WTC11 (cell line): ENCODE data around the gene COG8. TPM values are rescaled to one million over a fixed set of nuclear protein-coding genes. Genes with fewer than 3 reads are reported as not detected.

Source experiments
- ATAC-seq: fragments of 200-7000 bp; cut with Tn5 transposase; 2 replicates; pipeline ENCODE4 v1.10.0; 2021; ENCODE audit warnings: mild to moderate bottlenecking, moderate library complexity
- CTCF ChIA-PET: fragments of 300-600 bp; sonication (Branson Sonifier 250); formaldehyde crosslinking; loops from one replicate; lab custom pipeline; 2021; ENCODE audit warnings: antibody characterized with exemption; lab: Charles Lee
- POLR2A ChIA-PET: fragments of 350-600 bp; sonication (Branson Sonifier 250); formaldehyde crosslinking; loops from one replicate; lab custom pipeline; 2021; ENCODE audit warnings: antibody characterized with exemption; lab: Charles Lee
- DNase-seq: peaks from one replicate; pipeline ENCODE4 v3.0.0; 2021; ENCODE audit warnings: low spot score
- H3K27ac Mint-ChIP-seq: 2 replicates; pipeline ENCODE4 v1.8.0; 2021; ENCODE audit warnings: mixed read lengths
- H3K27me3 Mint-ChIP-seq: 2 replicates; pipeline ENCODE4 v1.8.0; 2021; ENCODE audit warnings: low read depth, mild to moderate bottlenecking, moderate library complexity, mixed read lengths
- H3K36me3 Mint-ChIP-seq: 2 replicates; pipeline ENCODE4 v1.8.0; 2021; ENCODE audit warnings: mixed read lengths
- H3K4me1 Mint-ChIP-seq: 2 replicates; pipeline ENCODE4 v1.8.0; 2022; ENCODE audit warnings: mixed read lengths
- H3K4me3 Mint-ChIP-seq: 2 replicates; pipeline ENCODE4 v1.8.0; 2021; ENCODE audit warnings: mild to moderate bottlenecking, moderate library complexity, mixed read lengths
- H3K9me3 Mint-ChIP-seq: 2 replicates; pipeline ENCODE4 v1.8.0; 2021; ENCODE audit warnings: mixed read lengths
- CBFB ChIP-seq: sonication (generic); formaldehyde crosslinking; IDR thresholded peaks from 2 replicates; pipeline ENCODE4 v1.8.1; 2022; ENCODE audit warnings: mild to moderate bottlenecking, low read depth, missing genetic modification reagents
- CREB1 ChIP-seq: sonication (generic); formaldehyde crosslinking; IDR thresholded peaks from 2 replicates; pipeline ENCODE4 v1.8.0; 2023; ENCODE audit warnings: mild to moderate bottlenecking, missing genetic modification reagents
- EMX1 ChIP-seq: fragments of 250-450 bp; sonication (Bioruptor Pico); IDR thresholded peaks from 2 replicates; pipeline ENCODE4 v1.8.0; 2021; ENCODE audit warnings: mild to moderate bottlenecking
- FOXJ3 ChIP-seq: sonication (generic); formaldehyde crosslinking; IDR thresholded peaks from 2 replicates; pipeline ENCODE4 v1.9.0; 2021; ENCODE audit warnings: missing genetic modification reagents, mild to moderate bottlenecking, borderline replicate concordance
- GABPB1 ChIP-seq: sonication (generic); formaldehyde crosslinking; IDR thresholded peaks from 2 replicates; pipeline ENCODE4 v1.8.1; 2023; ENCODE audit warnings: mild to moderate bottlenecking, missing genetic modification reagents
- KAT7 ChIP-seq: sonication (generic); formaldehyde crosslinking; IDR thresholded peaks from 2 replicates; pipeline ENCODE4 v1.8.1; 2023; ENCODE audit warnings: missing genetic modification reagents, mild to moderate bottlenecking, borderline replicate concordance
- MXD4 ChIP-seq: fragments of 250-450 bp; sonication (Bioruptor Pico); IDR thresholded peaks from 2 replicates; pipeline ENCODE4 v1.8.0; 2021; ENCODE audit warnings: mild to moderate bottlenecking, moderate library complexity, borderline replicate concordance
- SP1 ChIP-seq: sonication (generic); formaldehyde crosslinking; conservative IDR thresholded peaks from 2 replicates; pipeline ENCODE4 v1.8.1; 2022; ENCODE audit warnings: missing genetic modification reagents
- ZNF121 ChIP-seq: sonication (generic); formaldehyde crosslinking; IDR thresholded peaks from 2 replicates; pipeline ENCODE4 v1.8.0; 2023; ENCODE audit warnings: missing genetic modification reagents
- ZNF219 ChIP-seq: sonication (generic); formaldehyde crosslinking; IDR thresholded peaks from 2 replicates; pipeline ENCODE4 v1.8.0; 2023; ENCODE audit warnings: missing genetic modification reagents, mild to moderate bottlenecking, borderline replicate concordance
- ZNF671 ChIP-seq: fragments of 250-450 bp; sonication (Bioruptor Pico); IDR thresholded peaks from 2 replicates; pipeline ENCODE4 v1.8.0; 2021; ENCODE audit warnings: mild to moderate bottlenecking
- total RNA-seq: library from RNA; stranded (reverse); gene quantifications from 3 replicates; pipeline ENCODE4 v1.2.3, GENCODE V29; 2021
- TF ChIP-seq, protein P1 (sequence below): sonication (generic); formaldehyde crosslinking; IDR thresholded peaks from 2 replicates; pipeline ENCODE4 v1.8.1; 2022; ENCODE audit warnings: mild to moderate bottlenecking, moderate library complexity, missing genetic modification reagents
- TF ChIP-seq, protein P2 (sequence below): fragments of 200-600 bp; IDR thresholded peaks from 2 replicates; pipeline ENCODE4 v1.8.0; 2022; ENCODE audit warnings: antibody characterized with exemption
- TF ChIP-seq, protein P3 (sequence below): sonication (generic); formaldehyde crosslinking; conservative IDR thresholded peaks from 2 replicates; pipeline ENCODE4 v1.8.1; 2022; ENCODE audit warnings: mild to moderate bottlenecking, missing genetic modification reagents
- TF ChIP-seq, protein P4 (sequence below): sonication (generic); formaldehyde crosslinking; IDR thresholded peaks from 2 replicates; pipeline ENCODE4 v1.8.1; 2023; ENCODE audit warnings: mild to moderate bottlenecking, missing genetic modification reagents
- TF ChIP-seq, protein P5 (sequence below): sonication (generic); formaldehyde crosslinking; IDR thresholded peaks from 2 replicates; pipeline ENCODE4 v1.8.1; 2023; ENCODE audit warnings: mild to moderate bottlenecking, missing genetic modification reagents, moderate library complexity
- TF ChIP-seq, protein P6 (sequence below): fragments of 250-450 bp; sonication (Bioruptor Pico); IDR thresholded peaks from 2 replicates; pipeline ENCODE4 v1.9.0; 2021; ENCODE audit warnings: mild to moderate bottlenecking

Gene COG8
- total RNA-seq, 1 experiment from 2014 or later, result 56.5 TPM

DNA sequence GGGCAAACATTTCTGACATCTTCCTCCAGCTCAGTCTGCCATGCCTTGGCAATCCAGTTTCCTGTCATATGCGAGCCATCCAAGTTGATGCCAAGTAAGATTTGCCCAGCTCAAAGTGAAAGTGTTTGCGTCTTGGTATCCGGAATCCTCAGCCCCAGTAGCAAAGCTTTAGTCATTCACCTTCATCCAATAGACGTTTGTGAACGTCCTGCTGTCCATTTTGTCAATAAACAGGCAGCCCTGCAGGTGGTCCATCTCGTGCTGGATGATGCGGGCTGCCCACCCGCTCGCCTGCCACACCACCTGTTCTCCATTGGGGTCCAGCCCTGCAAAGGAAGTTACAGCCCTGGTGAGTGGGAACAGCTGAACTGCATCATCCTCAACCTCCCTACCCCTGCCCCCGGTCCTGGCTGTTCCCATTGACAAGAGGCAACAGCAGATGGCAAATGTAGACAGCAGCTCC, 10.5 kb downstream of the COG8 start:
- no peaks in the 10 kb centered on the region for H3K27me3 Mint-ChIP-seq
- peak overlapping the region; percentile 41; the same call in 1 of the 2 replicates for H3K27ac Mint-ChIP-seq
- H3K9me3 Mint-ChIP-seq, result no peaks in the 10 kb centered on the region
- ChIA-PET POLR2A (interaction anchor here (0.5 to 1.2 kb wide), 4 partner anchors 11 to 959 kb away, joined by 3 to 4 read pairs (median 3); partner anchors contain the start of genes COG8 and NIP7), CTCF (interaction anchor here (0.9 kb wide), 1 partner anchor 10 kb away, joined by 3 read pairs; no protein-coding TSS in a partner anchor)
- no peak for DNase-seq
- ATAC-seq, result no peak
- peak overlapping the region; percentile 85 for H3K4me3 Mint-ChIP-seq
- H3K36me3 Mint-ChIP-seq, result peaks cover 54% of the 10 kb centered on the region
- TF ChIP-seq KAT7 (0 out of 2 replicates have a peak, but pooled peaks have one; percentile 57), MXD4 (no peak)
- H3K4me1 Mint-ChIP-seq, result peaks cover 22% of the 10 kb centered on the region

DNA sequence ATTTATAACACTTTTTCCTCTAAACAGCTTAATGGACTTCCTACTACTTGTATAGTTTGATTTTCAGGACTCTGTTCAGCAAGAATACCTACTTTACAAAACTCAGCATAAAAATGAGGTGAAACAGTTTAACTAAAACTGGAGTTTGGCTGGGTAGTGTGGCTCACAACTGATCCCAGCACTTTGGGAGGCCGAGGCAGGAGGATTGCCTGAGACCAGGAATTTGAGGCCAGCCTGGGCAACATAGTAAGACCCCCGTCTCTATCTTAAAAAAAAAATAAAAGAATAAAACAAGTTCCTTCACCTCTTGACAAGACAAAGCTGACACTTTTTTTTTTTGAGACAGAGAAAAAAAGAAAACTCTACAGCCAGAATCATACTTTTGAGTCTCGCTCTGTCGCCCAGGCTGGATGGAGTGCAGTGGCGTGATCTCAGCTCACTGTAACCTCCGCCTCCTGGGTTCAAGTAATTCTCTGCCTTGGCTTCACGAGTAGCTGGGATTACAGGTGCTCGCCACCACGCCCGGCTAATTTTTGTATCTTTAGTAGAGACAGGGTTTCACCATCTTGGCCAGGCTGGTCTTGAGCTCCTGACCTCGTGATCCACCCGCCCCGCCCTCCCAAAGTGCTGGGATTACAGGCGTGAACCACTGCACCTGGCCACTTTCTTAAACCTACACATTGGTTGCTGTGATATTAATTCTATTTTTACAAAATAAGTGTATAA, 11.6 kb downstream of the COG8 start:
- Mint-ChIP-seq H3K9me3 (no peaks in the 10 kb centered on the region), H3K27me3 (no peaks in the 10 kb centered on the region)
- no peak for TF ChIP-seq FOXJ3
- no peak for TF ChIP-seq ZNF219
- TF ChIP-seq SP1, result no peak
- peak; percentile 42; the same call in 1 of the 2 replicates for TF ChIP-seq ZNF121 (CRISPR knock-in tag)
- TF ChIP-seq, all 79 proteins: peak for 1
- no peak for ATAC-seq
- Mint-ChIP-seq H3K4me3 (peak overlapping the region; percentile 85; the same call in 1 of the 2 replicates), H3K36me3 (peaks cover 56% of the 10 kb centered on the region), H3K27ac (no peak overlapping the region), H3K4me1 (peaks cover 22% of the 10 kb centered on the region)
- ChIA-PET CTCF (no interaction called here), POLR2A (interaction anchor here (0.7 to 1.2 kb wide), 2 partner anchors 12 to 24 kb away, joined by 3 to 7 read pairs; partner anchors contain the start of genes COG8, NIP7 and TMED6)
- DNase-seq, result no peak

DNA sequence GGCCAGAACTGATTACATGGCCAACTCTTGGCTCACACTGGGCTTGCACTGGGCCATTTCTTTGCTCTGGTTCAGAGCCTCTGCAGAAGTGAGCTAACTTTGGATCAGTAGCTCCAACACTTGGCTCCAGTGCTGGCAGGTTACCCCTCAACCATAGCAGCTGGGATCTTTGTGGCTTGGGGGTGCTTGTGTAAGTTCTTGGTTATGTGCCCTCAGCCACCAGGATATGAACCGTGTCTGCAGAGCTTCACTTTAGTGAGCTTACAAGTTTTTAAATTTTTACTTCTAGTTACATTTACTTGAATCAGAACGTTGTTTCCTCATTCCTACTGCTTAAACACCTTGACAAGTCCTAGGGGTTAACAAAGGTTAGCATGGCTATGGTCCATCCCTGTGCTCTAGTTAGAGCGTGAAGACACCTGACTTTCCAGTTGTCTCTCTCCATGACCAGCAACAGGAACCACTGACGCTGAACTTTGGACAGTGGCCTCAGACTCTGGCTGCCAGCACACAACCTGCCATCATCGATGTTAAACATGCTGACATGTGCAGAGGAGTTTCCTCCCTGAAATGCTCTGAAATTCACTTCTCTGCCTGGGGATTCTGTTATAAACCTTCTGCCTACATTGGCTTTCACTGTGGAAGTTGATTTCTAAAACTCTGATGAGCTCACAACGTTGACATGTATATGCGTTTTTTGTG, 13.0 kb downstream of the COG8 start:
- no peak for DNase-seq
- POLR2A ChIA-PET, result interaction anchor here (0.6 kb wide), 2 partner anchors 40 to 964 kb away, joined by 4 read pairs; no protein-coding TSS in a partner anchor
- H3K36me3 Mint-ChIP-seq, result peaks cover 57% of the 10 kb centered on the region
- peak overlapping the region; percentile 70 for H3K27ac Mint-ChIP-seq
- H3K9me3 Mint-ChIP-seq, result no peaks in the 10 kb centered on the region
- no peak for ATAC-seq
- H3K4me3 Mint-ChIP-seq, result no peak overlapping the region
- TF ChIP-seq, protein P1, sequence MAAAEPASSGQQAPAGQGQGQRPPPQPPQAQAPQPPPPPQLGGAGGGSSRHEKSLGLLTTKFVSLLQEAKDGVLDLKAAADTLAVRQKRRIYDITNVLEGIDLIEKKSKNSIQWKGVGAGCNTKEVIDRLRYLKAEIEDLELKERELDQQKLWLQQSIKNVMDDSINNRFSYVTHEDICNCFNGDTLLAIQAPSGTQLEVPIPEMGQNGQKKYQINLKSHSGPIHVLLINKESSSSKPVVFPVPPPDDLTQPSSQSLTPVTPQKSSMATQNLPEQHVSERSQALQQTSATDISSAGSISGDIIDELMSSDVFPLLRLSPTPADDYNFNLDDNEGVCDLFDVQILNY, result no peak
- peak; percentile 56; the same call in 1 of the 2 replicates for TF ChIP-seq GABPB1 (CRISPR knock-in tag)
- TF ChIP-seq, protein P2, sequence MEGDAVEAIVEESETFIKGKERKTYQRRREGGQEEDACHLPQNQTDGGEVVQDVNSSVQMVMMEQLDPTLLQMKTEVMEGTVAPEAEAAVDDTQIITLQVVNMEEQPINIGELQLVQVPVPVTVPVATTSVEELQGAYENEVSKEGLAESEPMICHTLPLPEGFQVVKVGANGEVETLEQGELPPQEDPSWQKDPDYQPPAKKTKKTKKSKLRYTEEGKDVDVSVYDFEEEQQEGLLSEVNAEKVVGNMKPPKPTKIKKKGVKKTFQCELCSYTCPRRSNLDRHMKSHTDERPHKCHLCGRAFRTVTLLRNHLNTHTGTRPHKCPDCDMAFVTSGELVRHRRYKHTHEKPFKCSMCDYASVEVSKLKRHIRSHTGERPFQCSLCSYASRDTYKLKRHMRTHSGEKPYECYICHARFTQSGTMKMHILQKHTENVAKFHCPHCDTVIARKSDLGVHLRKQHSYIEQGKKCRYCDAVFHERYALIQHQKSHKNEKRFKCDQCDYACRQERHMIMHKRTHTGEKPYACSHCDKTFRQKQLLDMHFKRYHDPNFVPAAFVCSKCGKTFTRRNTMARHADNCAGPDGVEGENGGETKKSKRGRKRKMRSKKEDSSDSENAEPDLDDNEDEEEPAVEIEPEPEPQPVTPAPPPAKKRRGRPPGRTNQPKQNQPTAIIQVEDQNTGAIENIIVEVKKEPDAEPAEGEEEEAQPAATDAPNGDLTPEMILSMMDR, result no peak
- TF ChIP-seq, protein P3, sequence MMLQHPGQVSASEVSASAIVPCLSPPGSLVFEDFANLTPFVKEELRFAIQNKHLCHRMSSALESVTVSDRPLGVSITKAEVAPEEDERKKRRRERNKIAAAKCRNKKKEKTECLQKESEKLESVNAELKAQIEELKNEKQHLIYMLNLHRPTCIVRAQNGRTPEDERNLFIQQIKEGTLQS (CRISPR knock-in tag), result no peak
- TF ChIP-seq, protein P4, sequence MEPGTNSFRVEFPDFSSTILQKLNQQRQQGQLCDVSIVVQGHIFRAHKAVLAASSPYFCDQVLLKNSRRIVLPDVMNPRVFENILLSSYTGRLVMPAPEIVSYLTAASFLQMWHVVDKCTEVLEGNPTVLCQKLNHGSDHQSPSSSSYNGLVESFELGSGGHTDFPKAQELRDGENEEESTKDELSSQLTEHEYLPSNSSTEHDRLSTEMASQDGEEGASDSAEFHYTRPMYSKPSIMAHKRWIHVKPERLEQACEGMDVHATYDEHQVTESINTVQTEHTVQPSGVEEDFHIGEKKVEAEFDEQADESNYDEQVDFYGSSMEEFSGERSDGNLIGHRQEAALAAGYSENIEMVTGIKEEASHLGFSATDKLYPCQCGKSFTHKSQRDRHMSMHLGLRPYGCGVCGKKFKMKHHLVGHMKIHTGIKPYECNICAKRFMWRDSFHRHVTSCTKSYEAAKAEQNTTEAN (CRISPR knock-in tag), result no peak
- no peak for TF ChIP-seq CREB1
- H3K27me3 Mint-ChIP-seq, result no peaks in the 10 kb centered on the region
- CTCF ChIA-PET, result interaction anchor here (0.6 to 1.6 kb wide), 3 partner anchors 14 to 176 kb away, joined by 3 to 5 read pairs (median 3); no protein-coding TSS in a partner anchor
- peaks cover 22% of the 10 kb centered on the region for H3K4me1 Mint-ChIP-seq

DNA sequence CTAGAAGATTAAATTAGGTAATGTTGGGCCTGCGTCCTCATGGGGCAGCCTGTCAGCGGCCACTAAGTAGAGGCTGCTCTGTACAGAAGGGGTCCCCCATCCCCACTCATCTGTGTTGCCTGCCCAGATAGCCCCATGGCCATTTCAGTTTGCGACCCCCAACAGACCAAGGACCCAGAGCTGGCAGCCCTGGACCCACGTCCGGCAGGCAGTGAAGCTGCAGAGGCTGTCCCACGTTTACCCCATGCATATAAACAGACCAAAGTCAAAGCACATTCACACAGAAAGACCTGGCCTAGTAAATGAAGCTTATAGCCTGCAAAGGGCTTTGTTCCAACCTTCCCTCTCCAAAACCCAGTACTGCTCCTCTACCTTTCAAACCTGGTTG, 13.6 kb downstream of the COG8 start:
- ATAC-seq (no peak), DNase-seq (no peak)
- POLR2A ChIA-PET, result interaction anchor here (0.6 to 0.7 kb wide), 2 partner anchors 40 to 195 kb away, joined by 3 to 4 read pairs; no protein-coding TSS in a partner anchor
- Mint-ChIP-seq H3K4me3 (no peak overlapping the region), H3K27me3 (no peaks in the 10 kb centered on the region), H3K9me3 (no peaks in the 10 kb centered on the region), H3K36me3 (peaks cover 61% of the 10 kb centered on the region), H3K4me1 (peaks cover 22% of the 10 kb centered on the region), H3K27ac (peak overlapping the region; percentile 53; the same call in 1 of the 2 replicates)
- CTCF ChIA-PET, result interaction anchor here (0.7 to 1.6 kb wide), 2 partner anchors 14 to 176 kb away, joined by 3 to 5 read pairs; no protein-coding TSS in a partner anchor
- TF ChIP-seq EMX1 (CRISPR knock-in tag) (no peak), CBFB (CRISPR knock-in tag) (no peak), ZNF671 (CRISPR knock-in tag) (no peak)
- TF ChIP-seq, protein P5, sequence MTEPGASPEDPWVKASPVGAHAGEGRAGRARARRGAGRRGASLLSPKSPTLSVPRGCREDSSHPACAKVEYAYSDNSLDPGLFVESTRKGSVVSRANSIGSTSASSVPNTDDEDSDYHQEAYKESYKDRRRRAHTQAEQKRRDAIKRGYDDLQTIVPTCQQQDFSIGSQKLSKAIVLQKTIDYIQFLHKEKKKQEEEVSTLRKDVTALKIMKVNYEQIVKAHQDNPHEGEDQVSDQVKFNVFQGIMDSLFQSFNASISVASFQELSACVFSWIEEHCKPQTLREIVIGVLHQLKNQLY (CRISPR knock-in tag), result no peak
- TF ChIP-seq, protein P6, sequence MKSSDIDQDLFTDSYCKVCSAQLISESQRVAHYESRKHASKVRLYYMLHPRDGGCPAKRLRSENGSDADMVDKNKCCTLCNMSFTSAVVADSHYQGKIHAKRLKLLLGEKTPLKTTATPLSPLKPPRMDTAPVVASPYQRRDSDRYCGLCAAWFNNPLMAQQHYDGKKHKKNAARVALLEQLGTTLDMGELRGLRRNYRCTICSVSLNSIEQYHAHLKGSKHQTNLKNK (CRISPR knock-in tag), result no peak
